HG03097 (cell line): ENCODE measurements around the gene EIF4E.

Experiments
- ATAC-seq: cut with Tn5 transposase; IDR thresholded peaks from one replicate; pipeline ENCODE4 v1.9.1; 2021; ENCODE audit not compliant: unreplicated experiment, low FRiP score

The EIF4E gene, protein sequence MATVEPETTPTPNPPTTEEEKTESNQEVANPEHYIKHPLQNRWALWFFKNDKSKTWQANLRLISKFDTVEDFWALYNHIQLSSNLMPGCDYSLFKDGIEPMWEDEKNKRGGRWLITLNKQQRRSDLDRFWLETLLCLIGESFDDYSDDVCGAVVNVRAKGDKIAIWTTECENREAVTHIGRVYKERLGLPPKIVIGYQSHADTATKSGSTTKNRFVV

DNA sequence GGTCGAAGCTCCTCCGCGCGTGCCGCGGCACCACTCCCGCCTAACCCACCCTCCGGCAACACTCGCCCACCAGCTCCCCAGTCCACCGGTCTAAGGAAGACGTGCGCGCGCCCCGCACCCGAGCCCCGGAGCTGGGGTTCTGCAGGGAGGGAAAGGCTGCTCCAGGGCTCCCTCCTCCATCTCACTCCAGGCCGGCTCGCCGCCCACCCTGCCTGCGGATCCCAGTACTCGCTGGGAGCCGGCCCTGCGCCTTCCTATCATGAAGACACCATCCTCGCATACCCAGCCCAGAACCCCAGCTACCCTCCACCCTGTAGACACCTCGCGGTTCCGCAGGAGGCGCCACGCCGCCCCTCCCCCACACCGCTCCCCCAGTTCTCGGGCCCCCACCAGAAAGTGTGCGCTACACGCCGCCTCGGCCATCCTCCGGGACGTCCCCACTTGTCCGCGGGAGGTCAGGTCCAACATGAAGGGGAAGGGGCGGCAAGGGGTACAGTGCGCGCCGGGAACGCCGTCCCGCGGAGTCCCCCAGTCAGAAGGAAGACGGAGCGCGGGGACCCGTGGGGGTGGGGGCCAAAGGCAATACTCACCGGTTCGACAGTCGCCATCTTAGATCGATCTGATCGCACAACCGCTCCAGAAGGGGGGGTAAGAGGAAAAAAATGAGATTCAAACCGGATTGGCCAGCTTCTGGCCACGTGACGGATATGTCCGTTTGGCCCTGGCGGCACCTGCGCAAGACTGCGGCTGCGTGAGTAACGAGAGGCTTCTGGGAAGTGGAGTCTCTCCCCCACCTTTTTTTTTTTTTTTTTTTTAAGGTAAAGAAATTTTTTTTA, at the start of gene EIF4E:
TSS of gene EIF4E (minus strand) at position 629 of the 836 bp plus-strand sequence. CDS start at position 608, 21 bp downstream.
- ATAC-seq = peak; percentile 79

DNA sequence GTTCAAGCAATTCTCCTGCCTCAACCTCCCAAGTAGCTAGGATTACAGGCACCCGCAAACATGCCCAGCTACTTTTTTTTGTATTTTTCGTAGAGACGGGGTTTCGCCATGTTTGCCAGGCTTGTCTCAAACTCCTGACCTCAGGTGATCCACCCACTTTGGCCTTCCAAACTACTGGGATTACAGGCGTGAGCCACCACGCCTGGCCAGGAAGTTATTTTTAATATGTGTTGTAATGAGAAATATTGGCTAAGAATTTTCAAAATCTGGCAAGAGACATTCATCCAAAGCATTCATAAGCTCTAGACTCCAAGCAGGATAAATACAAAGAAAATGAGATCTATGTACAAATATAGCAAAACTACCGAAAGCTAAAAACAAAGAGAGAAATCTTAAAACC, 48.6 kb upstream of the EIF4E start:
- ATAC-seq = no peak

DNA sequence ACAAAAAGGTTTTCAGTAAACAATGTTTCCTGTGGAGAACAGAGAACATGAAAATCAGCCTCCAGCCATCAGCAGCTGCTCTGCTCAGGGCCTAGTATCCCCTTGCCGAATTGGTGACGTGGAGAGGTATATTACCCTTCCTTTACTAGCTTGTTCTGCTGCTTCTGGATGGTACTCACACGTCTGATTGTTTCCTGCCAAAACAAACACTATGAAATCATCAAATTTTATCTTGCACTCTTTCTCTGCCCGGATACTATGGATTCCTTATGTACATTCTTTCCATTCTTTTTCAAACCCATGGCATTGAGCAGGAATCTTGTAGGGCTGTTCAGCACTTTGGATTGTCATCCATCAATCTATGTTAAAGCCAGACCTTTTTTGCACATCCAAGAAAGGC, 47.8 kb upstream of the EIF4E start:
- ATAC-seq = no peak

DNA sequence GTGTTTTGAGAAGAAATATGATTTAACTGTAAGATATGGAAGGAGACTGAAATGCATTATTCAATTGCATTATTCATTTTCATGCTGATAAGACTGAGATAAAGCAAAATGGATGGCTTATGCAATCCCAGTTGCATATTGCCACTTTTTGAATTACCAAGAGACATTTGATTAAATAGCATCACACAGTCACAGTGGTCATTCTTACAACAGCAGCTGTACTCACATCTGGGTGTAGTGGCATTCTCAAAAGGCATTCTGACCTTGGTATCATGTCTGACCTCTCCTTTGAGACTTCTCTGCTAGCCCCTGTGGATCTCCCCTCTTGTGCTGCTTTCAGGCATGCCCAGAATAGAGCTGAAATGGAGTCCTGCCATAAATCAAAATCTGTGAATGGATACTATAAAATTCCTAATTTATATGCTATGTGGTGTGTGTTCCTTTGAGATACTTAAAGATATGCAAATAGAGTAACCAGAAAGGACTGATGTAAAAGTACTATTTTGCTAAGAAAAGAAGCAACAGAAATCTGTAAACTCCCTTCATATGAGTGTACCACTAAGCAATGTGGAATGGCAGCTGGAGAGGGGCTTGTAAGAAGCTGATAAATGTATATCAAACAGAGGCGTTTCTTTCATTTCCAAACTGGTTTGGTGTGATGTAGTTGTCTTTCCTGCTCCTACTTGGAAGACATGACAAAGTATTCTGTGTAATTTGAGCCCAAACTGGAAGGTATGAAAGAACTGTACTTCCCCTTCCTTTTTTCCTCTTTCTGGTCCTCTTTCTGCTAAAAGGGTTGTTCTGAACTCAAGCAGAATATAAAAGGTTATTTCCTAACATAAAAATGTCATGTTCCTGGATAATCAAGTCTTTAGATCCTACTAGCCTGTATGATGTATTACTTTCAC, 41.2 kb upstream of the EIF4E start:
- no peak for ATAC-seq

DNA sequence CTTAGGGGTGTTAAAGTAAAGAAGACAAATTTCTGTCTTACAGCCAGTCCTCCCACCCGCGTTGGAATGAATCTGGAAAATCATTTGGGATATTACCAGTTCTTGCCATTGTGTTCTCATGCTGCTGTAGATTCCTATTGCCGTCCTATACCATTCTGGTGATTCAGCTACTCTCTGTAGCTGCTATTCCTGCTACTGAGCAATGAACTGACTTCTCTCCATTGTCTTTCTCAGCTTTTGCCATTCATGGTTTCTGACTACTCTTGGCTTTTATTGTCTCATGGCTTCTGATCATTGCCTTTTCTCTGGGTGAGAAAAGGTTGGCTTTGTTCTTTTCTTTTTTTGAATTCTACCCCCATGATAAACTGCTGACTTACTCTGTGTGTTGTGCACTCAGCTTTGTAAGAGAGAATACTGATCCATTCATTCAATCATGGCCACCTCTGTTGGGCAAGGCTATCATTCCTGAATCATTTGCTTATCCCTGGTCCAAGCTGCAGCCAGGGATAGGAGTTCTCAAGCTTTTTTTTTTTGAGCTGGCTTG, 38.9 kb upstream of the EIF4E start:
- no peak for ATAC-seq

DNA sequence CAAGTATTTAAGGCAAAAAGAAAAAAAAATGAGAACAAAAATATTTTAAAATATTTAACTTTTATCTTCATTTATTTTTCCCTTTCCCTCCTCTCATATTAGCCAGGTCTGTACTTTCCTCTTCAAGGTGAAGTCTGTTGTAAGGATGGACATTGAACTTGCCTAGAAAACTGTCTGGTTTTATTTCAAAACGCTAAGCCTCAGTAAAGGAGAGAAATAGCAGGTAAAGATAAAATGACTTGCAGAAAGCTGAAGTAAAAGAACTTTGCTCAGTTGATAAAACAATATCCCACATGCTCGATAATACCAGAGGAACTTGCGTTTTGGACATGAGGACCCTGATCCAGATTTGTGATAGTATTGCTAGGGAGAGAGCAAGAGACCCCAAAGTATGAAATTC, 38.0 kb upstream of the EIF4E start:
- no peak for ATAC-seq

DNA sequence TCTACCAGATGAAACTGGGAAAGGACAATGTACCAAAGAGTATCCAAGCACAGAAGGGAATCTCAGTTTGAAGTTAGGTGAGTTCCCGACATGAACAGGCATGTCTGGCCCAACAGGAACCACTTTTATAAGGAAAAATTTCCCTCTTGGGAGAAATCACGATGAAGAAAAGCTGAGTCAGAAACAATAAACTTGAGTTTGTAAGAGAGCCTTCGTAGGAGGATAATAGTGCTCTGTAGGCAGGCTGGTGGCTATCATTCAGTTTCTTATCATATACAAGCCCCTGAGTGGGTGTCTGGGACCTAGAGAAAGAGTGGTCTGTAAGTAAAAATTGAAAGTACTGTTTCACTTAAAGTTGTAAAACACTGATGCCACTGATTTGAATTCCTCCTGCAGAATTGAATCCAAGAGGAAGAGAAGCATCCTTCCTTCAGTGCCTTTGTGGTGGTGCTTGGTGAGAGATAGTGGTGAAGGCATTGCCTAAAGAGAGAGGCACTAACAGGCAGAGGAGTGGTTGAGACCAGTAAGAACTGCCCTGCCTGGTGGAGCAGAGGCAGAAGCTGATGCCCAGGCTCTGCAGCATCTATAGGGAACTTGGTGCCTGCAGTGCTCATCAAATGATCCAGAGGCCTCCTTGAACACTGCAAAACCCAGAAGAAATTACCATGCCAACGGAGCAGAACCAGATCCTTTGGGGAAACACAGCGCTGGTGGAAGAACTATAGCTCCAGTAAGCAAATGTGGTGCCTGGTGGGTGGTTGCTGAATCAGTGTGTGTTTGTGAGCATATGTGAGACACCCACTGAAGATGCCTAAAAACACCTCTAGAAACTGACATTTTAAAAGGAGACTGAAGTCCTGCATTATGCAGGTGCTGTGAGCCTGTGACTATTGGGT, 34.9 kb upstream of the EIF4E start:
- ATAC-seq = no peak

DNA sequence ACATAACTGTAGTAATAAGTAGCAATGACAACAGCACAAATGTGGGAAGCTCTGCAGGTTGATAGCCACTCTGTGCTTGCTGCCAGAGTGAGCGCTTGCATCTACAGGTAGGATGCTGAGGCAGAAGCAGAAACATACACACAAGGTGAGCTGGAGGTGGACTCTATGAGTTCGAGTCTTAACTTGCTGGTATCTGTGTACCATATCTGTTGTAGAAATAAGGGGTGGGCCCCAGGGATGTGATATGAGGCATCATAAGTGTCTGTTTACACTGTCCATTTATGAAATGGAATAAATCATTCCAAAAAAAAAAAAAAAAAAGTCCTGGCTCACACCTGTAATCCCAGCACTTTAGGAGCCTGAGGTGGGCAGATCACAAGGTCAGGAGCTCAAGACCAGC, 32.8 kb upstream of the EIF4E start:
- ATAC-seq = no peak

DNA sequence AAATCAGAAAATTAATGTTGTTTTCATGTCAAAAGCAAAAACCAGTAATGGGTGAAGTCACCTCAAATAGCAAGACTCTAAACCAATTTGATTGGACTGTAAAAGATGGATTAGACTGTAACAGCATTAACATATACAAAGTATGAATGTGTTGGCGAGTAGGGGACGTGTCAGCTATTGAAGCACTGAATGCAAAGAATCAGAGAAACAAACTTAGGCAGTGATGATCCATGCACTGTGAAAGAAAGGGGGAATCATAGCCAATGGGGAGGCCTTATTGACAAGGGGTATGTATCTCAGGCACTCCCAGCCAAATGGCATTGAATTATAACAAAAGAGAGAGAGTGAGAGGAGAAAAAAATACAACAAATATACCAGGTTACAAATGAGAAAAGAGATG, 30.5 kb upstream of the EIF4E start:
- ATAC-seq = no peak

DNA sequence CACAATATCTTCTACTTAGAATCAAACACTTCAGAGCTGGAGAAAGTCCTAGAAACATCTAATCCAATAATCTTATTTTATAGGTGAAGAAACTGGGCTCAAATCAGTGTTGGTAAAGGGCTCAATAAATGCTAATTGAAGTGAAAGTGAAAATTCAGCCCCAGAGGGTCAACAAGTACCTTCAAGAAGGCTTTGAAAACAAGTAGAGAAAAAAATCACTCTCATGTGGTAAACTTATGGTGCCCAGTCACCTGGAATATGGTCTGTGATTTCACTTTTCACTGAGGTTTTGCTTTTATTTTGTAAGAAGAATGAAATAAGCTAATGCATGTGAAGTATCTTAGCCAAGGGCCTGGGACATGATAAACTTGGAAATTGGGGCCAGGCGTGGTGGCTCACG, 29.1 kb upstream of the EIF4E start:
- peak; percentile 57 for ATAC-seq

DNA sequence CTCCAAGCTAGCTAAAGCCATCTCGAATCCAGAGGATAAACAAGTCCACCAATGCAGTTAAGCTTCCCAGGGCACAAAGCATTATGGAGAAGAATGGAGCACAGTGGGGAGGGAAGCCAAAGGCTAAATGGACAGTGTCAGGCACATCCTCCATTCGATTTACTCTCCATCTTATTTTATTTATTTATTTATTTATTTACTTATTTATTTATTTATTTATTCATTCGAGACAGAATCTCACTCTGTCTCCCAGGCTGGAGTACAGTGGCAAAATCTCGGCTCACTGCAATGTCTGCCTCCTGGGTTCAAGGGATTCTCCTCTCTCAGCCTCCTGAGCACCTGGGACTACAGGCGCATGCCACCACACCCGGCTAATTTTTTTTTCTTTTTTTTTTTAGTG, 26.3 kb upstream of the EIF4E start:
- ATAC-seq = no peak

DNA sequence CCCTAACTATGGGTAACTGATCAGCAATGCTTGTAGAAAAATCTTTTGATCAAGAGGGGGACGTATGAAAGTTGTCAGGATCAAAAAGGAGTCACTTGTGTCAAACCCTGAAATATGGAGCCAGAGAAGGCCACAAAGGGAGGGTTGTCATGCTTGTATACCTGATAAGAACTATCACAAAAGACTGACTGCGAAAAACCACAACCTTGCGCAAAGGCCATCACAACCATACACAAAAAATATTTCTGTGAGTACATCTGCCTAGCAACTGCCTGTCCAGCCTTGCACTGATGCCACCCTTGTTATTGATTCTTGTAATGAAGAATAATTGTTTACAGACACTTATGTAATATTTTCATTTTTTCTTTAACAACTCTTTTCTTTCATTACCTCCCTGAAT, 22.8 kb upstream of the EIF4E start:
- no peak for ATAC-seq

DNA sequence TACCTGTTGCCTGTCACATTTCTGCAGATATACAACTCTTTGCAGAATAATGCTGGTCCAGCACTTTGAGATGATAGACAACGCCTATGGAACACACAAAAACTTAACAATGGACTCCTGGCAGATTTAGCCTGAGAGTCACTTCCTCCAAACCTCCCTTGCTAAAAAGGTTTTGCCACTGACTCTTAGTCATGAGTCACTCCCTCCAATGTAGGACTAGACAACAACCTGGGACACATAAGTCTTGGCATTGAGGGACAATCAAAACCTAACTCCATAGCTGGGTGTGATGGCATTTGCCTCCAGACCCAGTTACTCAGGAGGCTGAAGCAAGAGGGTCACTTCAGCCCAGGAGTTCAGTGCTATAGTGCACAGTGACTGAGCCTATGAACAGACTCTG, 22.0 kb upstream of the EIF4E start:
- ATAC-seq = no peak

DNA sequence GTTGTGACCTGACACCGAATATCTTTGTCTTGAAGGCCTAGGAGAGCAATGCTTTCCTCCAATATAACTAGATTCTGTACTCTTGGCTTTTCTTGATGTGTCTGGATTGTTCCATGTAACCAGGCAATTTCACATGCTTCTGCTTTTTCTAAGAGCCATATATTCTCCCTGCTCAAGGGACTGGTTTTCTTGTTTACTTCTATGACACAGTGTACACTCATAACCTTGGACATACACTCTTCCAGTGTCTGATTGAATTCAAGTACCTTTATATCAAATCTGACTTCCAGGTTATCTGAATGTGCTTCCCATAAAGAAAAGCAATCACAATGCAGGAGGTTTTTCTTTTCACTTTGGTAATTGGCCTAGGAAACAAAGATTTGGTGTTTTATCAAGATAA, 17.4 kb upstream of the EIF4E start:
- no peak for ATAC-seq

DNA sequence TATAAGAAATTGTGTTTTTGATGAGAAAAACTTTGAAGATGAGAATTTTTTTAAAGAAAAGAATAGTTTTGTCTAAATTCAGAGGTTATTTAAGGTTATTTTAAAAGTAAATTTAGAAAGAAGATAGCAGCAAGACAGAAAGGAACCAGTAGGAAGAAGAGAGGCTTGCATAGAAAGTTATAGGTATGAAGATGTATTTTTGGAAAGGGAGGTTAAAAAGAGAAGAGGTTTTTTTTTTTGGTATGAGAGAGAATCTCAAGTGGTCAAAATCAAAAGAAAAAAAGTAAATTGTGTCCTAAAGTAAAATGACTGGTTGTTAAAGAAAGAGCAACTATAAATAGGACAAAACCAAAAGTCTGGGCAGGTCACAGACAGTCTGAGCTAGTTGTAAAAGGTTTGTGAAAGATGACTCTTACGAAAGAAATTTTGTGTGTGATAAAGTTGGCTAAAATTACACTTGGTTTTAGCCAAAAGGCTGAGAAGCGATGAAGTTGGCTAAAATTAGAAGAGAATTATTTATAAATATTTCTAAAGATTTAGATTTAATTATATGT, 16.4 kb upstream of the EIF4E start:
- ATAC-seq = no peak

DNA sequence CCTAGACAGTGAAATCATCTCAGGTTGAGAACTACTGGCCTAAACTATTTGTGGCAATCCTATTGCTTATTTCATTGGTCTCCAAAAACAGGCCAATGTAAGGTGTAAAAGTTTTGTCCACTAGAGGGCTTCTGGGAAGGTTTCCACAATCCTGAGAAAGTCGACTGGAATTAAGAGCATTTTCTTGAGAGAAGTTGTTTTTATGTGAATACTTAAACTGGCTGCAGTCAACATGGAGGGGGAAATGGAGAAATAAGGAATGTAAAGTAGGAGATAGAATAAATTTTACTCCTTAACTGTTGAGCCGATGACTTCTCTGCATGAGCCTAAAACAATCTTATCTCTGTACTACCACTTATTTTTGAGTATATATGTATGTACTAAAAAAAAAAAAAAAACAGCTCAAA, 11.0 kb upstream of the EIF4E start:
- no peak for ATAC-seq

DNA sequence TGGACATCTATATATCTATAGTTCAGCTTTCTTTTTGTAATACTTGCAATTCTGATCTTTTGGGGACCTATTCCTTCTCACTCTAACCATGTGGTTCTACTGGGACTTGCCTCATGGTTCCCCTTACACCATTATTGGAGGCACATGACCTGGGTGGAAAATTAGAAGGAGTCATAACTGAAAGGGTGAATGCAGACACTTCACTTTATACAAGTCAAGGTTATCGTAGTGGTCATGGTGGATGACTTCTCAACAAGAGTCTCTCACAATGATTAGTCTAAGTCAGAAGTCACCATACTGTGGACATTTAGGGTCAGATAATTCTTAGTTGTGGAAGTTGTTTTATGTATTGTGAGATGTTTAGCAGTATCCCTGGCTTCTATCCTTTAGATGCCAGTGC, 10.5 kb upstream of the EIF4E start:
- ATAC-seq = no peak

DNA sequence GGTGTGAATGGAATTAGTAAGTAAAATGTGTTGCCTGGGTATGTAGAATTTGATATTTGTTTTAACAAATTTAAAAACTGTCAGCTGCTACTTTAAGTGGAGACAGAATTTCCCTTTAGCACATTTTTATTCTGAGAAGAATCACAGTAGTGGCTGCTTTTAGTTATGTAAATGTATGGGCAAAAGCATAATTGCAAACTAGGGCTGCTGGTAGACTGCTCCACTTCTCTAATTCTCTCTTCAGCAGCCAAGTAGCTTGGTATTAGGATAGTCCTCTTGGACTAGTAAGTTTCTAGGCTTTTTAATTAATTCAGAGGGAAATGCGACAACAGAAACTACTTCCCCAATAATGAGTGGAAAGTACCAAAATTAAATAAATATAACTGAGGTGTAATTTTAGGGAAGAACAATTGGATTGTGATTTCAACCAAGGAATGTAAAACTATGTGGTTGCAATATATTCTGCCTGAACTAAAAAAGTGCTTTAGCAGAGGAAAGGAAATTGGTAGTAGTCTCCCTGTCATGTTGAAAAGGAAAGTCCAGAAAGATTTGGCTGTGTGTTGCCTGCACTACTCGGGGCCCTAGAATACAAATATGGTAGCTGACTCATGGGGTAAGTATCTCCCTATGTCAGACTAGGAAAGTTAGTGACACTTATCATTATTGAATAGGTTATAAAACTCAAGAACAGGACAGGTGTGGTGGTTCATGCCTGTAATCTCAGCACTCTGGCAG, 9.2 kb upstream of the EIF4E start:
- ATAC-seq = no peak

DNA sequence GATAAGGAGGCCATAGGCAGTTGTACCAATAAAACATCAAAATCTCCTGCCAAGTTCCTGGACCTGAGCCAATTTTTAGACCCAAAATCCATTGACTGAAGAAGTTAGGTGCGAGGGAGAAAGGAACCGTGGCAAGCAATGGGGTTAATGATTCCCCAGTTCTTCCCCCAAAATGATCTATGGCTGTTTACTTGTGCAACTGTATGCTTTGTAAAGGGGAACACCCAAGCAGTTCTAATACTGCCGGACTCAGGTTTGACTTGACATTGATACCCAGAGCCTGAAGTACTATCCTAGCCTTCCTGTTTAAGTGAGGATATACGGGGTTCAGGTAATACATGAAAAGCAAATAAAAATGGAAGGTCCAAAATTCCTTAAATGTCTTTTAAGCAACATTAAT, 6.7 kb upstream of the EIF4E start:
- no peak for ATAC-seq
